HG03565 (cell line): ENCODE results near the gene ISYNA1.

ENCODE experiments used
- ATAC-seq: cut with Tn5 transposase; IDR thresholded peaks from one replicate; pipeline ENCODE4 v1.9.1; 2021; ENCODE audit warnings: mild to moderate bottlenecking, moderate library complexity; ENCODE audit not compliant: unreplicated experiment

ISYNA1 gene

DNA sequence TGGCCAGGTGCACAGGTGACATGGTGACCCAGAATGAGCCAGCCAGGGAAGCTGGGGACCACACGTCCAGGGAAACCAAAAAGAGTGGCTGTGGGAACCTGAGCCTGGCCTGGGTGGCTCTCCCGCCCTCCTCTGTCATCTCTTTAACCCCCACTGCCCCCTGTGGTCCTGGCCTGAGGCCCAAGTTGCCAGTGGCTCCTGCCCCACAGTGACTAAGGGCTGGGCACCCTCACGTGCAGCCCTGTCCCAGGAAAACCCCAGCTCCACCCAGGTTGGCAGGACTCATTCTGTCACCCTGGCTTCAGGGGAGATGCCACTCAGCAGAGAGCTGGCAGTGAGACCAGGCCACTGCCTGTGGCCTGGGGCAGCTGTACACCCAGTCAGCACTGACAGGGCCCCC lies 30.6 kb upstream of the ISYNA1 start:
- no peak for ATAC-seq

DNA sequence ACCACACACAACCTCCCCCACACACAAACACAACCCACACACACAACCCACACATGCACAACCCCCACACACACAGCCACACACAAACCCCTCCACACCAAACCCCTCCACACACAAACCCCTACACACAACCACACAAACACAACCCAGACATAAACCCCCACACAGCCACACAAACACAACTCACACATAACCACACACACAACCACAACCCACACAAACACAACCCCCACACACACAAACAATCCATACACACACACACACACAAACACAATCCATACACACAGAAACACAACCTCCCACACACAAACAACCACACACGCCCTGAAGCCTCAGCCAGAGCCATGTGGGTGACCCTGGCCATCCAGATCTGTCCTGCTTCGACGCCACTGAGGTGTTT lies 30.0 kb upstream of the ISYNA1 start:
- no peak for ATAC-seq

DNA sequence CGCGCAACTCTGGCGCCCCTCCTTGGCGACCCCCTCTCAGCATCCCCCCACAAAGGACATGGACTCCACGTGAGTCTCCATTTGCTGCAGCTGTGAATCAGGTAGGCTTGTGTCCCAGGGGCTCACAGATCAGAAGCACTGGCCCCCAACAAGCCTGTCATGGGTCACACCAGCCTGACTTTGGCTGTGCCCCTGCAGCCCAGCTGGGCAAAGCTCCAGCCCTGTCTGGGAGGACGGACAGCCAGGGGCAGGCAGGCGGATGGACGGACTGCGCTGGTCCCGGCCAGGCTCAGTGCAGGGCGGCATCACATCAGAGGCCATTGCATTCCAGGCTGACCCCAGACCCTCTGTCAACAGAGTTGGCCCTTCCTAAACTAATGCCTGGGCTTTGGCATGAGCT lies 28.4 kb upstream of the ISYNA1 start:
- no peak for ATAC-seq

DNA sequence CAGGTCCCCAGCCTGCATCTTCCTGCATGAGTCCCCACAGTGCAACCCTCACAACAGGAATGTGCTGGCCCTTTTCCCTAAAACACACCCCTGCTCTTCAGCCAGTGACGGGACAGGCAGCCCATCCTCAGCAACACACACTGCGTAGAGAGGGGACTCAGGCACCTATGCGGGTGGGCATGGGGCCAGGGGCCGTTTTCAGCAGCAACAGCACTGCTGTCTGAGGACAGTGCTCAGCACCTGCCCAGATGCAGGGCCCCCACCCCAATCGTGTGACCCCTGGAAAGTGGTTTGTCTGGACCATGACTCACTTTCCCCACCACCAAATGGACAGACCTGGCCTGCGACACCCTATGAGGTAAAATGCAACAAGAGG lies 28.0 kb upstream of the ISYNA1 start:
- no peak for ATAC-seq

DNA sequence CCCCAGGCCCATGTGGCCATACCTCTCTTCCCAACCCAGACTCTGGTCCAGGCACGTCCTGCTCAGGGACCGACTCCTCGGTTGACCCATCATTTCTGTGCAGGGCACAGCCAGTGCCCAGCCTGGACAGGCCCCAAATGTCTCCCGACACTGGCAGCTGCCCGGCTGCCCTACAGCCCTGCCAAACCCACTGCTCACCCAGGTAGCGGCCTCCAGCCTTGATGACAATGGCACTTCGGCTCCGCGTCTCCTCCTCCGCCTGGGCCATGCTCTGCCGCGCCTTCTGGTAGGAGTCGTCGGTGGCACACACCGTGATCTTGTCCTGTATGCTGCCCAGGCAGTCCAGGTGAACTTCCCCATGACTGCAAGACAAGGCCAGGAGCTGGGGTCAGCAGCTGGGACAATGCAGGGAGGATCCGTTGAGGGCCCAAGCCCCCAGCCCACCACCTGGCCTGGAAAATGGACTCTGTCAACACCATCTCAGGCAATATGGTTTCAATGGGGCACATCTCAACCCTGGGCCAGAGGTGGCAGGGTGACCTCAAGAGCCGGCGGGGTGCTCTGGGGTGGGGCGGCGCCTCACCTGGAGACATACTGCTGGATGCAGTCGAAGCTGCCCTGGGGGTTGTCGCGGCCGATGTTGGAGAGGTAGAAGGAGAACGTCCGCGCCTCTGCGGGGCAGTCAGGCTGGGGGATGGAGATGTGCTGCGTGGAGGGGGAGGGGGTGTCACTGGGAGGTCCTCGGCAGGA lies 27.5 kb upstream of the ISYNA1 start:
- no peak for ATAC-seq

DNA sequence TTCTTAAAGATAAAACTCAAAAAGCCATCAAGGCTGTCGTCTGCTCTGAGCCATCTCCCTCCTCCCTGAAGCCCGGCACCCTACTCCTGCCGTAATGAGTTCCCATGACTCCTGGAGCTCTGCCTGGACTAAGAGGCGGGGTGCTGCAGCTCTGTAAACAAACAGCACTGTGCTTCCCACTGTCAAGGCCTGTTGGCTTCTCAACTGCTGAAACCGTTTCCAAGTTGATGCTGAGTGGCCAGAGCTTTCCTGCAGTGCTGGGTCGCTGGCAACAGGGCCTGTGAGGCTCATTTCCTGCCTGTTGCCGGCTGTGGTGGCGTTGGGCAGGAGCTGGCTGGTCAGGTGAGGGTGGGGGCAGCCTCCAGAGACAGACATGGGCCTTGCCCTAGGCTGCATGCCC lies 26.7 kb upstream of the ISYNA1 start:
- ATAC-seq: no peak

DNA sequence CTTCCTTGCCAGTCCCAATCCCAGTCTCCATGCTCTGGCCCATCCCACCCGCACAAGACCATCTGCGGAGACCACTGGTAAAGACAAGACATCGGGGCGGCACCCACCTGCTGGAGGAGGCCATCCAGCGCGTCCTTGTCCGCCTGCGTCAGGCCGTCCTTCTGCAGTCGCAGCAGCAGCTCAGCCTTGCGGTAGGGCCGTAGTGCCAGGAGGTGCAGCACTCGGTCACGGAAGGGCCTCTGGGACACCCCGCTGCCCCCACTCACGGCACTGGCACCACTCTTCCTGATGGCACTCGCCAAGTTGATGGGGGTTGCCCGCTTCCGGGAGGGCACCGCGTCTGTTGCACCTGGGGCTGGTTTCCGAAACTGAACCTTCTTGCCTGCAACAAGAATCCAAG lies 23.5 kb upstream of the ISYNA1 start:
- ATAC-seq: no peak

DNA sequence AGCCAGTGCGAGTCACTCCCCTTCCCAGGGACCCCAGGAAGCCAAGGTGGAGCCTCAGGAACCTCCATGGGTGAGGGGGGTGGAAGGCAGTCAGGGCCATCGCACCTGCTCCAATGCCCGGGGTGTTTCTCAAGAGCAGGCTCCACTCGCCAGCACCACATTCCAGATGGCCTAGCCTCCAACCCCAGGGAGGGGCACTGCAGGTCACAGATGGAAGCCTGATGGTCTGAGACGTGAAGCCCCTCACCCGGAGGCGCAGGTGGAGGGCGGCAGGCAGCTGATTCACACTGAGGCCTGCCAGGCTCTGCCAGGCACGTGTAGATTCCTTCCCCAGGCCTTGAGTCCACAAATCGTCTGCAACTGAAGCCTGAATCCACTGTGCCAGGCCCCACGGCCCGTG lies 23.0 kb upstream of the ISYNA1 start:
- ATAC-seq: no peak

DNA sequence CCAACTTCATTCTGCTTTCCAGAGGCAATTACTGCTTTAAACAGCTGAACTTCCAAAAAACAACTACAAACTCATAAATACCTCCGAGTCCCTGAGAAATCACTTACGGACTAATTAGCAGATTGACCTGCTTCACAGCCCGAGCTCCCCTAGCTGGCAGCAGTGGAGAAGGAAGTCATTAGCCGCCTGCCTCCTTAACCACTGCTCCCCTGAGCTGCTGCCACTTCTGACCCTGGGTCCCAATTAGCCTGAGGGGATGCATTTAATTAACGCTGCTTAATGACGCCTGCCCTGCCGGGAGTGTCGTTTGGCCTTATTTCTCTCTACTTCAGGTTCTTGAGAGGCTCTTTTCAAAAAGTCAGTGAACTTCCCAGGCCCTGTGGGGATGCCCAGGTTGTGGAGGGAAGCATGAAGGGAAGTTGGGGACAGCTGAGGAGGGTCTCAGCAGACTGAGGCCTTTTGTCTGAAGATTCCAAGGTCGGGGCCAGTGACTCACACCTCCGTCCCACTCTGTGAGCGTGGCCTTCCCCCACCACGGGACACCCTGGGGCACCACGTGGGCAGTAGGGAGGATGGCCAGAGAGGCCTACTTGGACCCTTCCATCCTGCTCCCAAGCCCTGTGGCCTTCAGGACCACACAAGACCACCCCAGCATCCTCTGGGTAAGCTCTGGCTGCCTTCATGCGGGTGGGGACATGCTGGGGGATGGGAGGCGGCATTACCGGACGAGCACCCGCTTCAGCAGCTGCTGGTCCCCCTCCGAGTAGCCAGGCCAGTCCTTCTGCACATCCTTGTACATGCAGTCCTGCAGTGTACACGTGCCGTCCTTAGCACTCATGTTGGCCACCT lies 19.8 kb upstream of the ISYNA1 start:
- ATAC-seq: no peak

DNA sequence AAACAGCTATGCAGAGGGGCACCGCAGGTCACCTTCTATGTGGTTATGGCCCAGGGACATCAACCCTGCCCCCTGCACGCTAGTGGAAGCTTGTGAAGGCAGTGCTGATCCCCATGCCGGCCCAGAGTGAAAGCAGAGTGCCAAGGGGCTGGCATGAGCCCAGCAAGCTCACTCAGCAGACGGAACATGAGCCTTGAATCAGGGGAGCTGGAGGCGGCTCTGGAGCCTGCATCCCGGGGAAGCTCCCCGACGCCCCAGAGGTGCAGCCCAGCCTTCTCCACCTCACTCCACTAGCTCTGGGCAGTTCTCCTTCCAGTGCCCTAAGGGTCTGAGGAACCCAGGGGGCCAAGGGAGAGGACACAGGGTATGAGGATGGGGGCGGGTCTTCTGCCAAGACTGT lies 19.0 kb upstream of the ISYNA1 start:
- no peak for ATAC-seq

DNA sequence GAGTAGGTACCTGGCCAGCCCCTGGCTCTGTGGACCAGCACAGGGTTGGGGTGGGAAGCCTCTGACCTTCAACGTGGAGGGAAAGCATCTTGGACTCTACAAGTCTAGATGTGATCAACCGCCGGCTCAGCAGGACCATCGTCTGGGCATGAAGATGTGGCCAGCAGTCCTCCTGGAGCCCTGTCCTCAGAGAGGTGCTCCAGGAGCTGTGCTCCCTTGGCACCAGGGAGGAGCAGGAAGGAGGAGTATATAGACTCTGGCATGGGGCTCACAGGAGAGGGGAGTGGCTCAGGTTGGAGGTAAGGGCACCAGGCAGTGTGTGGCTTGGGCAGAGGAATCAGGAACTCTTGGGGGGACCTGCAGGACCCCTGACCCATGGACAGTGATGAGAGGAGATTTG lies 18.3 kb upstream of the ISYNA1 start:
- ATAC-seq: no peak

DNA sequence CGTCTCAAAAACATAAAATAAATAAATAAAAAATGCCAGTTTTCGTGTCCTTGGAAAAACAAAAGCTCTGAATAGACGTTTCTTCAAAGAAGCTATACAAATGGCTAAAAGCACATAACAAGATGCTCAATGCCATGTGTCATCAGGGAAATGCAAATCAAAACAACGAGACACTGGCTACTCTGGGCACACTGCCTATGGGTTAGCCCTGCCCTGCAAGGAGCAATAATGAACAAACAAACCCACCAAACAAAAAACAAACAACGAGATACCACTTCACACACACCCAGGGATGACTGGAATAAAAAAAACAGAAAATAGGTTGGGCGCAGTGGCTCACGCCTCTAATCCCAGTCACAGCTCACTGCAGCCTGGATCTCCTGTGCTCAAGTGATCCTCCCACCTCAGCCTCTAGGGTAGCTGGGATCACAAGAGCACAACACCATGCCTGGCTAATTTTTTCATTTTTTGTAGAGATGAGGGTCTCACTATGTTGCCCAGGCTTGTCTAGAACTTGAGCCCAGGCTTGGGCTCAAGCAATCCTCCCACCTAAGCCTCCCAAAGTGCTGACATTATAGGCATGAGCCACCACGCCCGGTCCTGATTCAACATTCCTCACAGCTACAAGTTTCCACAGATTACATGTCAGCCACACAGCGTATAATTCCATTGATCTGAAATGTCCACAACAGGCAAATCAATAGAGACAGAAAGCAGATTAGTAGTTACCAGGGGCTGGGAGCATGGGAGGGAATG lies 15.5 kb upstream of the ISYNA1 start:
- no peak for ATAC-seq

DNA sequence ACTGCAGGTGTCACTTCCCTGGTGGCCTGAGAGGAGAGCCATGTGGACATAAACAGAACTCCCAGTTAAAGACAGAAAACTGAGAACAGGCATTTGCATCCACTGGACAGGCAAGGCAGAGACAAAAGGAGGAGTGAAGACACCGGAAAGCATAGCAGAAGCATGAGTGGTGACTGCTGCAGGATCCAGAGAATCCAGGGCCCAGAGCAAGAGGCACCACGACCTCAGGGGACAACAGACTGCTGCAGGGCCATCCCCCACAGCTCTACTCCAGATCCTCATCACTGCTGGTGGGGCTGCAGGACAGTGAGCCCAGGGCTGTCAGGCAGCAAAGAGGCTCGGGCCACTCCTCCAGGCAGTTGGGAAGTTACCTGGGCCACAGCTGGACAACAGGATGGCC lies 14.5 kb upstream of the ISYNA1 start:
- no peak for ATAC-seq

DNA sequence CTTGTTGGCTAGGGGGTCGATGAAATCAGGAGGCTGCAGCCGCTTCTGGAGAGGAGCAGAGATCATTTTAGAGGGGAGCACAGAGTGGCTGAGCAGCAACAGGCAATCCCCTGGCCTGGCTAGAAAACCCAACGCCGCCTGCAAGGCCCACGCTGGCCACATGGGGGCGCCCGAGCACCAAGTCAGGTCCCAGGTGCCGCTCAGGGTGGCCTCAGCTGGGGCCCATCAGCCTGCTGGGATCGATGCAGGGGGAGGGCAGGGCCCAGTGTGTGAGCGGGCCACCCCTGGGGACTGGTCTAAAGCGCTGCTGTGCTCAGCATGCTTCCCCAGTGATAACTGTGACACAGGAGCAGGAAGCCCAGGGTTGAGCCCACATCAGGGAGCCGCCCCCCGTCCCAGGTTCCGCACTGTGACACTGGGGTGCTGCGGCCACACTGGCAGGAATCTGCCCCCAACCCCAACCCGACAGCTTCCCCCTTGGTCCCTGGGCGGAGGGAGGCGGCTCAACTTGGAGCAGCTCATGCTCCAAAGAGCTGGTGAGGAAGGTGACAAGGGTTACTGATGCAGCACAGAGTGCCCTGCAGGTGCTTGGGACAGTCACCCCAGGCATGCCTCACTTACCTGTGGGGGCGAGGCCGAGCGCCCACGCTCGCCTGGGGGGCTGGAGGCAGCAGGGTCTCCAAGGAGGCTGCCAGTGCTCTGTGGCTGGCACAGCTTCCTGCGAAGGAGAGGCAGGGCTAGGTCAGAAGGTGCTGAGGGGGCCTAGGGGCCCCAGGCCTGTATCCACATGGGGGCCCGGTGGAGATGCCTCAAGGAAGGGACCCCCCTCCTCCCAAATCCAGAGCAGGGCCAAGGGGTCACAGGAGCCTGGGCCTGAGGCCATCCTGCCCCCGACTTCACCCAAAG lies 13.3 kb upstream of the ISYNA1 start:
- no peak for ATAC-seq

DNA sequence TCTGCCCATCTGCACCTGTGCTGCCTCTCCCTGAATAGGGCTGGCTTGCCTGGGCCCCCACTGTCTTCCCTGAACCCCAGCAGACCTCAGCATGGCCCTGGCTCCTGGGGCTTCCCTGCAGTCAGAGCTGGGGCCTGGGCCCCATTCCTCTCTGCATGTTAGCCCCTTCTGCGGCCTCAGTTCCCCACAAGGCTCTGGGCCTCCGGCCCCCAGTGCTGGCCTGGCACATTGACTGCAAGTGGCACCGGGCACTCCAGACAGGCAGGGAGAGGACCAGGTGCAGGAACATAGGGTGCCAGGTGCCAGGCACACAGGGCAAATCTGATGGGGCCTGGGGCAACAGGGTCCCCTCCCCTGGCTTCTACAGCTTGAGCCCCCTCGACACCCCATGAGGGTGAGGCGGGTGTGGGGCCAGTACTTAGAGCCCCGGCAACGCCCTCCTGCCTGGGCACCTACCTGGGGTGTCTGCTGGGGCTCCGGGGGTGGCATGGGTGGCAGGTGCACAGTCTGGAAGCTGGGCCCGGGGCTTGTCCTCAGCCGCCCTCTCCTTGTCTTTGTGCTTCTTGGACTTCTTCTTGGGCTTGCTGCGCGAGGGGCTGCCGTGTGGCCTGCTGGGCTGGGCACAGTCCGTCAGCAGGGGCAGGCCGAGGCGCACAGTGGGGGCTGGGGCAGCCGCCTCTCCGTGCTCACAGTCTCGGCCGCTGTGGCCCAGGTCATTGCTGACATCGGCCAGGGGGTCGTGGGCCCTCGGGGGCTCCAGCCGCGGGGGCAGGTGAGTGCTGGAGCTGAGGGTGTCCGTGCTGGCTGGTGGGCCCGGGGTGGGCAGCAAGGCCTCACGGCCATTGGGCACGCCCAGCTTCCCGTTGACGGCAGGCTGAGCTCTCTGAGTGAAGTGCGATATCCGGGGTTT lies 12.3 kb upstream of the ISYNA1 start:
- ATAC-seq: no peak

DNA sequence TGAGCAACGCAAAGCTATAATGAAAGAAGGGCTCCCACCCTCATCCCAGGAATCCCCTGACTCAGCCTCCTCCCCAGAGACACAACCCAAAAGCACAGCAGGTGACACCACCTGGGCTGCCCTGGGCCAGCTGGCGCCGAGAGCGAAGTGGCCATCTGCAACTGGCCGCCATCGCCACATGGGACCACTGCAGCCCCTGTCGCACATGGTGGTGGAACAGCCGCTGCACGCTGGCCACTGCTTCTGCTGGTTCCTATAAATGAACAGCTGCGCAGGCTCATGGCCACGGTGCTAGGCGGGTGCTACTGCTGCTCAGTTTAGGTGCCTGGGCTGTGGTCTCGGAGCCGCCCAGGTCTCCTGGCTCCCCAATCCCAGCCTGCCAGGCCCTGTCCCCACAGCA lies 11.6 kb upstream of the ISYNA1 start:
- ATAC-seq: no peak

DNA sequence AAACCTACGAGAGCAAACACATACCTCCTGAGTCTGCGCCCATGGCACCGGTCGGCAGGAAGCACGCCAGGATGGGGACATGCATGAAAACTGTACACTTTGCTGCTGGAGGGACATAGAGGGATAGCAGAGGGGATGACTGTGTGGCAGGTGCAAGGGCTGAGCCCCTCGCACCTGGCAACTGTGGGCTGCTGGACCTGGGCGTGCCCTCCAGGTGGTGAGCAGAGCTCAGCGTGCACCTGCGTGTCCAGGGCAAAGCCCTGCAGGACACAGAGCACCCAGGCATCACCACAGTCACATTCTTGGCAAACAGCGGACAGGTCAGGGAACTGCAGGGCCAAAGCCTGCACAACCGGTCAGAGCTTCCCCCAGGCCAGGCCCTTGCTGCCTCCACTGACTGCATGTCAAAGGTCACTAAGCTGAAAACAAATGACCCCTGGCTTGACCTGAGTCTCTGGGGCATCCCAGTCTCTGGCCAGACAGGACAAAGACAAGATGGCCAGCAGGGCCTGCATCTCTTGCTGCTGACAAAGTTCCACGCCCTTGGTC lies 9.0 kb upstream of the ISYNA1 start:
- no peak for ATAC-seq

DNA sequence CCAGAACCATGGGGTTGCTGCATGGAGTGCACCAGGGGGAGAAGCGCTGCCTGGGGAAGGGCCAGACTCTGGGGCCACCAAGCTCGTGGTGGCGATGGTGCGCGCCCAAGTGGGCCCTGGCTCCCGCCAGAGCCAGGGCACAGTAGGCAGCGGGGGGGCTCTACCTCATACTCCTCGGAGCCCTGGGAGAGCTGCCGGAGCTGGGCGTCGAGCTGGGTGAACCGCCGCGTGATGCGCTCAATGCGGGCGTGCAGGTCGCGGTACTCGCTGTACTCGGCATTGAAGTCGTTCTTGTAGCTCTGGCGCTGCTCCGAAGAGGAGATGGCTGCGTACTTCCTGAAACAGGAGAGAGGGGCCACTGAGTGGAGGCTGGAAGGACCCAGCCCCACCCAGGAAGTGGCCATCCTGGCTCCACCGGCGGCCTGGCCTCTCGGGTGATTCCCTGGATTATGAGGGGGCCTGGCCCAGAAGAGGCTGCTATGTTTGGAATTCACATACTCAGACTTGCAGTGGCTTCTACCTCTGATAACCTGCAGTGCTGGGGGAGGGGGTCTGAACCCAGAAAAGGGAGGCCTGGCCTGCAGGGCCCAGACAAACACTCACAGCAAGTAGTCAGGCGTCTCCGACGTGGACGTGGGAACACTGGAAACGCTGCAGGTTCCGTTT lies 8.3 kb upstream of the ISYNA1 start:
- no peak for ATAC-seq
